CD4-positive, alpha-beta T cell treated with Interleukin-2 at 100 ng/mL for 4 hours (primary cell): Measurements from ENCODE around the gene PDGFRB.
A peak's percentile ranks its signal among the peaks of the same experiment; 100 is the strongest.

Source experiments
- DNase-seq: peaks from one replicate; pipeline ENCODE4 v3.0.0-alpha.2; 2020; ENCODE audit warnings: low spot score

The PDGFRB gene

DNA sequence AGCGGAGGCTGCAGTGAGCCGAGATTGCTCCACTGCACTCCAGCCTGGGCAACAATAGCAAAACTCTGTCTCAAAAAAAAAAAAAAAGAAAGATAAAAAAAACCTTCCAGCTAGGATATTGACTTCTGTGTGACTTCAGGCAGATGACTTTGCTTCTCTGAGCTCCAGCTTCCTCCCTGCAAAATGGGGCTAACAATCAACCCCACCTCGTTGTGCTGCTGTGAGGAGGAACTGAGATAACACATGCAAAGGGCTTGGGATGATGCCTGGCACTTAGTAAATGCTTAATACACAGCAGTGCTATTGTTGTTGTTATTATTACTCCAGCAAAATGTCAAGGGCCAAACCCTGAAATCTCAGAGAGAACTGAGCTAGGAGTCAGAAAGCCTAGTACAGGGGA is 7.4 kb upstream of the PDGFRB start:
- DNase-seq, result no peak

DNA sequence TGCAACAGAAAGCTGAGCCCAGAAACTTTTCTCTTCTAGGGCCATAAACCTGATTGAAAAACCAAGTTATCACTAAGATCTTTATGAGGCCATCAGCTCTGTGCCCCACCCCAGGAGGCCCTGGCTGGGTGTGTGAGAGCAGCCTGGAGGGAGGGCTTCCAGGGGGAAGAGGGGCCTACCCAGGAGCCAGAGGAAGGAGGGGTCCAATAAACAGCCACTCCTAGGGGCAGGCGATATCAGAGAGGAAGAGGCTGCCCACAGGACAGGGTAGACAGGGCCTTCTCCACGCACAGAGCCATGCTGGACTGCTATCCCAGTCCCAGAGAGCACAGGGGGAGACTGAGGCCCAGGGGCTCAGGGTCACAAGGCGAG is 6.5 kb upstream of the PDGFRB start:
- DNase-seq, result no peak

DNA sequence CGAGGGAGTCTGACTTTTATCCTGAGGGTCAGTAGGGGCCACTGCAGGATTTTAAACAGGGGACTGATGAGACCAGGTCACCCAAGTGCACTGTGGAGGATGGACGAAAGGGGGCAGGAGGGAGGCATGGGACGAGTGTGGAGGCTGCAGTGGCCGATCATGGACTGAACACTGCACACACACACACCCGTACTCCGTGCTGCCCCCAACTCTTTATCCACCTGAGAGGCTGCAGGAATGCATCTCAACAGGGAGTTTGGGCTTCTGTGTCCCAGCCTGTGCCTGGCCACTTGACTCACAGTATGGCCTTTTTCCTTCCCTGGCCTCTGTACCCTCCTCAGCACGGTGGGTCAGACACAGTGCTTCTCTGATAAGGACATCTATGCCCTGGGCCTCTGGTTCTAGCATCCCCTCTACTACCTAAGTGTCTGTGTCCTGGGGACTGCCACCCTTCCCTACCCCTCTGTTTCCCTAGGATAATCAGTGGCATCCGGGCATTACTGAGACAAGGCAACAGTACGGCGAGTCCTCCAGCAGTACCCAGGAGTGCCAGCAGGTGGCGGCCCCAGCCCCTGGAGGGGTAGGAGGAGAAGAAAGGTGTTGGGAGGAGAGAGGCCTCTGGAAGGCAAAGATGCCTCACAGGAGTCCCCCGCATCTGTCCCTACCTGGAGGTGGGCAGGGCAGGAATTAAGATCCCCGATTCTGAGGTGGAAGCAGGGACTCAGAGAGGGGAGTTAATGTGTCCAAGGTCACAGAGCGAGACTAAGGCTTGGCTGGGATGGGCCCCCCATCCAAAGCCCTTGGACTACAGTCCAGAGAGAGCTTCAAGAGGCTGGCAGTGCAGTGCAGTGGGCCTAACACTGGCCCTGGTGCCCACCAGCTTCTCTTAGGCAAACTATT is 5.8 kb upstream of the PDGFRB start:
- peak; percentile 63 for DNase-seq

DNA sequence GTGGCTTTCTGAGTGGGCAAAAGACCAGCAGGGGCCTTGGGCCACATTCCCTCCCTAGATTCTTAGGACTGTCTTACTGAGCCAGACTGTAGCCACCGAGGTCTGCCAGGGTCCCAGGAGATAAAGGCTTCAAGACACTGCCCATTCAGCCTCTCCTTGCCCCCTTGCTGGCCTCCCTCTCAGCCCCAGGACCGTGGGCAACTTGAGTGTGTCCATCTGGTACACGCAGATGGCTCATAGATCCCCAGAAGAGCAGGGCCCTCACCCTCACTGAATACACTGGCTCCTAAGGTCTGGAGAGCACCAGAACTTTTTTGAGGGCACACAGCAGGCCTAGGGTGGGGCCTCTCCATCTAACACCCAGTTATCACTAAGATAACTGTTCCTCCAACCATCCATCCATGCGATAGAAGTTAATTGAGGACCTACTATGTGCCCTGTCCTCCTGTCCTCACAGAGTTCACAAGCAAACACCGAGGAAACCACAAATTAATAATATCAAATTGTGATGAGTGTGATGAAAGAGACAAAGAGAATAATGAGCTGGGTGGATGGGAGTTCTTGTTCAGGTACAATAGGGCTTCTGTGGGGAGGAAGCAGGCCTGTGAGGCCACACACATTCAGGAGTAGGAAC is 4.9 kb upstream of the PDGFRB start:
- DNase-seq, result no peak

DNA sequence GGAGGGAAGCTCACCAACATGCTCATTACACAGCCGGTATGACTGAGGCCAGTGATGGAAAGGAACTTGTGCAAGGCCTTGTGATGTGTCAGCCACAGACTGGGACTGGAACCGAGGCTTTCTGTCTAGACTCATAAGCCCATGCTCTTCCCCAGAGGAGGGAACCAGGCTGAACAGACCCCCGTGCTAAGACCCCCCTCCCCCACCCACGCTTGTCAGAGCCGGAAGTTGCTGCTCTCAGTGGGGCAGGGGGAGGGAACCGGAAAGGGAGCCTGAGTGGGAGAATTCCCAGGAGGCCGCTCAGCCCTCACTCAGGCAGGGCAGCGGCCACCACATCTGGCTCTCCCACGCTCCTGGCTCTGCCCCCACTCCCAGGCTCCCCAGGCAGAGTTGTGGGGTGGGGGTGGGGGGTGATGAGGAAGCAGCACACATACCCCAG is 4.1 kb upstream of the PDGFRB start:
- DNase-seq, result no peak

DNA sequence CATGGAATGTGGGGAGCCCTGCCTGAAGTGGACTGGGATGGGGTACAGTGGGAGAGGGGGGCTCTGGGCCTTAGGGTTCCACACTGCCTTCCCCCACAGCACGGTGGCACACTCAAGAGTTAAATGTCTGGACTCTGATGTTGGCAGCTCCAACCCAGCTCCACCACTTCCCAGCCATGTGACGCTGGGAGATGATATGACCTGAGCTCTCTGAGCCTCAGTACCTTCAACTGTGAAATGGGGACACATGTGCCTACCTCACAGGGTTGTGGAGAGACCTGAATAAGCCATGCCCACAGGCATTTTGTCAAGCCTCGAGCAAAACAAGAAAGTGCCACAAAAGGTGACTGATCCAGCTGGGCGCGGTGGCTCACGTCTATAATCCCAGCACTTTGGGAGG is 3.4 kb upstream of the PDGFRB start:
- DNase-seq, result no peak

DNA sequence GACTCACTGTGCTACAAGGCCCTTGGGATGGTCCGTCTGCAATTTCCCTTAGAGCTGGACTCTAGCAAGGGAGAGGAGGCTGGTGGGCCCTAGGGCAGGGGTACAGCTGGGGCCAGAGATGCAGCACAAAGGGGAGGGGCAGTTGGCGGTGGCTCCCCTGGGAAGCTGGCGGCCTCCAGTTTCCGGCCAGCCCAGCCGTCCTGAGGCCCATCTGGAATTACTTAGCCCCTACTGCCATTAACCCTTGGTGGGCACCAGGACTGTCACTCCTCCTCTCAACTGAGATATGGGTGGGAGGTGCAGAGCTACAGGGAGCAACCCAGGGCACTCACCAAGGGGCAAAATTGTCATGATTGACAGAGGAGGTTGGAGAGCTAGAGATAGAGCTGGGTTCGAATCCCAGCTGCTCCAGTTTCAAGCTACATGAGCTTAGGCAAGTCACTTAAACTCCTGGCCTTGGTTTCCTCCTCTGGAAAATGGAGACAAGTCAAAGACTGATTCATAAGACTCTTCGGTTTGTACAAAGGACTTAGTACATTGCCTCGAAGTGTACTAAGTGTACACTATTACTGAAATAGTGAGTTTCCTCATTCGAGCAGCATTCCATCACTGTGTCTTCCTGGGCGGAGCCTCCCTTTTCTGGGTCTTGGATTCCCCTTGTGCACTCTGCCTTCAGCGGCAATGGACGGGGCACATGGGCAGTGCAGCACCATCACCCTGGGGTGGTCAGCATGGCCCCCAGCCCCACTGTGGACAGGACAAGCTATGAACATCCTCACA is 2.7 kb upstream of the PDGFRB start:
- no peak for DNase-seq

DNA sequence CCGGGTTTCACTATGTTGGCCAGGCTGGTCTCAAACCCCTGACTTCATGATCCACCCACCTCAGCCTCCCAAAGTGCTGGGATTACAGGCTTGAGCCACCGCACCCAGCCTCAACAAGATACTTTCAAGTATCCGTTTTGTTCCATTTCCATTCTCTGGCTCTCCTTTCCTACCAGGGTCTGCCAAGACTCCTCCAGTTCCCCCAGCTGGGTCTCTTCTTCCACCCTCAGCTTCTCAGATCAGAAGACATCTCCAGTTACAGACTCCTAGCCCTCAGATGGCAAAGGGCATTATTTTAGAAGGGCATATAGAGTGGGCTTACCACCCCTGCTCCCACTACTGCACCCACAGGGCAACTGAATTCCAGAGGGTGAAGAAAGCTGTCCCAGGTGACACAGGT is 1.5 kb upstream of the PDGFRB start:
- no peak for DNase-seq

DNA sequence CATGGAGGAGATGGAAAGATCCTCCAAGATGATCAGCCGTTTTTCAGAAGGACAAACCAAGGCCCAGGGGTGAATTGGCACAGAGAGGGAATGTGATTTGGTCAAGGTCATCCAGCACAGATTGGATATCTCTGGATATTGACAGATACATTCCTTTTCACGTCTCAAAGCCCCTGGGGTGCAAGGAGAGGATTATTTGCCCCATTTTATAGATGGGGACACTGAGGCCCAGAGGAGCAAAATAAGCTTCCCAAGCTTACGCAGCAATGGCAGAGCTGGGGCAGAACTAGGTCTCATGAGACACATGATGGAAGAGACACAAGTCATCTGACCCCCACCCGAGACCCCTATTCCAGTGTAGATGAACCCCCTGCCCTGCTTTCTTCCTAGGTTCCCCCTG is 895 bp upstream of the PDGFRB start:
- no peak for DNase-seq

DNA sequence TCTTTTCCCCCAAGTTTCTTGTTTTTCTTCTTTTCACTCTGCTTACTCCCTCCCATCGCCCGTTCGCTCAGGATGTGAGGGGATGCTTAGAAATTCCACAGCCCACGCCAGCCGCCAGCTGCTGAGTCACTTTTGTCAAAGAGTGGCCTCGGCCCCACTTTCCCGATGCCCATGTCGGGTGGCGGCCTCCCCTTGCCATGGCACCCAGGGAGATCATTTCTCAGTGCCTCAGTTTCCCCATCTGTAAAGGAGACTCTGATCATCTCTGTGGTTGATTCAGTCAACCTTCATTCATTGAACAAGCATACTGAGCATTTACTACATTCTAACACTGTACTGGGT is 353 bp upstream of the PDGFRB start:
- no peak for DNase-seq

DNA sequence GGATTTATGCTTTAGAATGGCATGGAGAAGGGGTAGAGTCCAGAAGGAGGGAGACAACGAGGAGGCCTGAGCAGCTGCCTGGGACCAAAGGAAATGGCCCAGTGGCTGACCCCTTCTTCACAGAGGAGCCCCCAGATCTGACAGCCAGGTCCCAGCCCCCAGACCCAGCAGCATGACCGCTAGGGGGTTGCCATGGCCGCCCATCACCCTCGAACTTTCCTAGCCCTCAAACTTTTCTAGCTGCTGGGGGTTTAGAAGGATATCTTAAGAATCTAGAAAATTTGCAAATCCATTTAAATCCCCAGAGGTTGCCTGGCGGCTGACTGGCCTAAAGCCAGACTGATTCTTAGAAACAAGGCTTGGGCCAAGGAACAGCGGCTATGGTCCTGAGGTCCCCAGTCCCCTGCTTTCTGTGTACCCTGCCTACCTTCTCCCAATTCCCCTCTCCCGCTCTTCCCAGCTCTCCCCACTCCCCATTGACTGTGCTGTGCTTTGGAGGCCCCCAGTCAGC is 972 bp downstream of the PDGFRB start:
- DNase-seq, result no peak

DNA sequence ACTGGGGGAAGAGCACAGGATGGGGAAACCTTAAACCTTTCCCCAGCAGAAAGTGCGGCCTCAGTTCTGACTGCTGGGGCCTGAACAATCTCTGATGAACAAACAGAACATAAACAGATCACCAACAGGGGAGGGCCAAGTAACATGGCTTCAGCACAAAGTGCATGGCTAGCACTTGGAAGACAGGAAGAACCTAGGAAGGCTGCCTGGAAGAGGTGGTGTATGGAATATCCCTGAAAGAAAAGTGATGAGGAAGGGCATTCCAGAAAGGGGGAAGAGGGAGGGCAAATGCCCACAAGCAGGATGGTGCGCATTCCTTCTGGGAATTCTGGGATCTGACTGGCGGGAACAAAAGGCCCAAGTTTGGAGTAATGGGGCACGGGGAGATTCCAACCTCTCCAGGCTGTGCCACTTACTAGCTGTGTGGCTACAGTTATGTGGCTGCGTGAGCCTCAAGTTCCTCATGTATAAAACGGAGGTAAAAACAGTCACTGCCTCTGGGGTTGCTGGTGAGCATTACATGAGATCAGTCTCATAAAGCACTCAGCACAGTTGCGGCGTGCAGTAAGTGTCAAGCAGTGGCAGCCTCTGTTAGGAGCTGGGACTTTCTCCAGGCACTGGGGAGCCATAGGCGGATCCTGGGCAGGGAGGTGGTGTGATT is 1.6 kb downstream of the PDGFRB start:
- peak; percentile 8 for DNase-seq

DNA sequence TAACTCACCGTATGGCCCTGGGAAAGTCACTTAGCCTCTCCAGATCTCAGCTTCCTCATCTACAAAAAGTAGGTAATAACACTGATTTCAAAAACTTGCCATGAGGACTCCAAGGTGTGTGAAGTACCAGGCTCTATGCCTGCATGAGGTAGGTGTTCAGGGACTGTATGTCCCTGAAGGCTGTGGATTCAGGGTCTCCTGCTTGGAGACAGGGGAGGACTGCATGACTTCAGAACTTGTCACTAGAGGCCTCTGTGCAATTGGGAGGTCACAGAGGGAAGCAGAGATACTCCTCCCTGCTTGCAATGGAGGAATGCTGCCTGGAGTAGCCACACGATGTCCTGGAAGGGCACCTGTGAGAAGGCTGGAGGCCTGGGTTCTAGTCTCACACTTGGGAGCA is 2.2 kb downstream of the PDGFRB start:
- DNase-seq, result no peak

DNA sequence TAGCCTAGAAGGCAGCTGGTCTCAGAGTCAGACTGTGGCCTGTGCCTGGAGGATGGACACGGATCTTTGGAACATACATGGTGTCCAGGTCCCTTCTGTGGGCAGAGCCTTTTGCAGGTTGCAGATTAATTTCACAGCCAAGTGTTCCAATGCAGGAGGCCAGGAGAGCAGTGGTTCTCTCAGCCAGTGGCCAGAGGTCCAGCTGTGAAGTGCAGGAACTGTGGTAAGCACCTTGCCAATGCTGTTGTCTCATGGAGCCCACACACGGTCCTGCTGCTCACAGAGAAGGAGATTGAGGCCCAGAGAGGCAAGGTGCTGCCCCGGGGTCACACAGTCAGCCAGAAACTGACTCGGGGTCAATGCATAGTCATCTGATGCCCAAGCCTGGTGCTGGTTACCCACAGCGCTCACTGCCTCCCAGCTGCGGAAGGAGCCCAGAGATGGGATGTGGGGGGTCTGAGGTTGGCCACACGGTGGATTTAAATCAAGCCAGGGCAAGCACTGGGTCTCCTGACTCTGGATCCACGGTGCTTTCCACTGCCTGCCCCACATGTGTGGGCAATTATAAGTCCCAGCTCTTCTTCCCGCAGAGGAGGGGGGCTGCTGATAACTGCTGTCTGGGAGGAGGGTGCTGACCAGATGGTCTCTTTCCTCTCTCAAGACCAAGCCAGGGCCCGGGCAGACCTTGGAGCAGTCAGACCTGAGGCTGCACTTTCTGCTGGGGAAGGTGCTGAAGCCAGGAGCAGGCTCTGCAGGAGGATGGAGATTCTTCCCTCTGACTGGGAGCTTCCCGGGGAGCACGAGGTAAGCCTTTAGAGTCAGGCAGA is 2.8 kb downstream of the PDGFRB start:
- DNase-seq, result no peak

DNA sequence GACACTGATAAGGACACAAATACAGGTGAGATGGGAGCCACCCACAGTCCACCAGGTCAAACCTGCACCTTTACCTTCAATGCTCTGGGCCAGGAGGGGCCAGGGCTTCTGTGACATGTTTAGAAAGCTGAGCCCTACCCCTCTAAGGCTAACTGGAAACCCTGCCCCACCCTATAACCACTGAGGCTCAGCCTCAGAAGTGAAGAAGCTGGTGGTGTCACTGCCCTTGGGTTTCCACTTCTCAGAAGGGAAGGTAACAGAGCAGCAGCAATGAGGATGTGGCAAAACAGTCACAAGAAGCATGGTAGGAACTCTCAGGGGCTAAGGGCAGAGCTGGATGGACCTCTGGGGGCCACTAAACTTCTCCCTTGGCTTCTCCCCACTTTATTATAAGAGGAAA is 6.0 kb downstream of the PDGFRB start:
- no peak for DNase-seq

DNA sequence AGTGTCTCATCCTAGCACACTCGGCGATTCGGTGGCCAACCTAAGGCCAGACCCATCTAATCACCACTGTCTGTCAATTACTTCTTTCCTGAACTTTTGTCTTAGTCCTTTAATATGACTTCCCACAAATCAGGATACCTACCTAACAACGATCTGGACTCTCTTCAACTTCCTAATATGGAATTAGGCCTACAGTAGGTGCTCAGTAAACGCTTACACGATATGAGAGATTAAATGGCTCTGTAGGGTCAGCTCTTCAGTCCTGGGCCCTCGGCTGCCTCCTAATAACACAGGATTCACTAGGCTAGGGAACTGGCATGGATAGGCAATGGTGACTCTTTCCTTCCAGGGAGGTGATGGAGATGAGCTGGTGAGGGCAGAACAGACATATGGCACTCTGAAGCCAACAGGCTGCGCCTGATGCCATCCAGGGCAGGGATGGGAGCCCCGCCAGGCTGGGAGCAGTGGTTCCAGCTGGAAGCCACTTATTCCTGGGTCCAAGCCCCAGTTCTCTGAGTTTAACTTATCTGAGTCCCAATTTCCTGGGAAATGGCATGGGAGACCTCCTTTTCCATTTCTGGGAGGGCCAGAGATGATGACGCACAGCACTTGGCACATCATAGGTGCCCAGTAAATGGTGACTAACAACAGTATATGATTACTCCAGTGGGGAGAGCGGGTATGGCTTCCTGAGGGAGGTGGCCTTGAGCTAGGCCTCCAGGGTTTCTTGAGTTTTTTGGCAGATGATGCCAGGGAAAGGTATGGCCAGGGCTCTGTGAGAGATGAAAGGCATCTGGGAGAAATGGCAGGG is 7.3 kb downstream of the PDGFRB start:
- DNase-seq, result no peak

DNA sequence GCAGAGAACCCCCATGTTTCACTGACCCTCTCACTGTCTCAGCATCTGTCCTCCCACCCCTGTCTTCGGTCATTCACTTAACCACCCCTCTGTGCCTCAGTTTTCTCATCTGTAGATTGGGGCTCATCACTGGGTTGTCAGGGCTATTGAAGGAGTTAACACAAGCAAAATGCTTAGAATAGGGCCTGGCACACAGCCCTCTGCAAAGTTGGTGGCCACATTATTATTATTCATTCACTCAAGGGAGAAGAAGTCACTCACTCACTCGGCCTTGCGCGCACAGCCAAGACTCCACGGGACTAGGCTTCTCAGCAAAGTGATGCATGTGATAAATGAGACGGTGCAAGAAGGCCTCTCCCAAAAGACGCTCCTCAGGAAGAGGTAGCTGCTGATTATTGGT is 8.0 kb downstream of the PDGFRB start:
- DNase-seq, result no peak

DNA sequence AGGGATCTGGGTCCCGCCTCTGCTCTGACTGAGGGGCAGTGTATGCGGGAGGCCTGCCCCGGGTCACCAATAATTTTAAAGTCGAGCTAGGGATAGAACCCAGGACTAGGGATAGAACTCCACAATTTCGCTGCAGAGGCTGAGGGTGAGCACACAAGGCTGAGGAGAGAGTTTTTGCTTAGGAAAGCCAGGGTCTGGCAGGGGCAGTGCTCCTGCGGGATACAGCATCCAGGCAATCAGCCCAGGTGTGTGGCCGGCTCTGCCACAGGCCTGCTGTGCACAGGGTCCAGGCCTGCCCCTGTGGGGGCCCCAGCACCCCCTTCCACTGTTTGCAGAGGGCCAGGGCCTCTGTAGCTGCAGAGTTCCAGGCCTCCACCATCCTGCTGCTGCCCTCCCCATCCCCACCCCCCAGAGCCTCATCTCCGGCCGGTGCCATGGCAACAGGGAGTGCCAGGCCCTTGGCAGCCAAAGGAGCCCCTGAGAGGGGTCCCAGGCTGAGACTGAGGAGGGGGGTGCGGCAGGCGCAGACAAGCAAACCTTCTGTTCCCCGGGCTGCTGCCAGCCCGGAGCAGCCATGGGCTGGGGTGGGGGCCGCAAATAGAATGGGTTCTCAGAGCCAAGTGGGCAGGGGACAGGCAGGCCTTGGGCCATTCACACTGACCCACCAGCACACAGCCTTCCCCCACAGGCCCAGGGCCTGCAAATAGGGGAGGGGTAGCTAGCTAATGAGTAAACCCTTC is 8.6 kb downstream of the PDGFRB start:
- DNase-seq, result no peak

DNA sequence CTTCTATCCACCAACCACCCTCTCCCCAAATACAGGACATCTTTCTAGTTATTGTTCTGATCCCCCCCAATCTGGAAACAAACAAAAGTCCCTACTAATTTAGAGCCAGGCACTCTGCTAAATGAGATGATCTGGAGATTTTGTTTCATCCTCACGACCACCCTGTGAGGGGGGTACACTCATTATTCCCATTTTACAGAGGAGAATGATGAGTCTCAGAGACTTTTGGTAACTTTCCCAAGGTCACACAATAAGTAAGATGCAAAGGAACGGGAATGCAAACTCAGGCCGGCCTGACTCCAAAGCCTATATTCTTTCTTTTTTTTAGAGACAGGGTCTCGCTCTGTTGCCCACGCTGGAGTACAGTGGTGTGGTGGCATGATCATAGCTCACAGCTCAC is 9.4 kb downstream of the PDGFRB start:
- no peak for DNase-seq

DNA sequence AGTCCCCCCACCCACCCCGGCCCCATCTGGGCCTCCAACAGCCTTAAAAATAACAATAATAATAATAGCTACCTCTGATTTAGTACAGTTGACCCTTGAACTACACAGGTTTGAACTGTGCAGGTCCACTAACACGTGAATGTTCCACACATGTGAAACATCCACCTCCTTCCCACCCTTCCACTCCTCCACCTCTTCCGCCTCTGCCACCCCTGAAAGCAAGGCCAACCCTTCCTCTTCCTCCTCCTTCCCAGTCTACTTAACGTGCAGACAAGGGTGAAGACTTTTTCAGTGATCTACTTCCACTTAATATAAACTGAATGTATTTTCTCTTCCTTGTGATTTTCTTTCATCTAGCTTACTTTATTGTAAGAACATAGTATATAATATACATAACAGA is 10.8 kb downstream of the PDGFRB start:
- DNase-seq, result no peak
